HEK293 (cell line): ENCODE results near the gene PRC1.

Experiments used
- BCL11A ChIP-seq: fragments of 450-650 bp; formaldehyde crosslinking; IDR thresholded peaks from 2 replicates; pipeline ENCODE4 v1.5.1; 2016; ENCODE audit warnings: low read depth, missing biosample characterization, missing genetic modification characterization
- BCL11B ChIP-seq: fragments of 450-650 bp; formaldehyde crosslinking; IDR thresholded peaks from 2 replicates; pipeline ENCODE4 v1.5.1; 2016; ENCODE audit warnings: low read depth, missing biosample characterization, missing genetic modification characterization
- GLIS2 ChIP-seq: fragments of 450-650 bp; formaldehyde crosslinking; IDR thresholded peaks from 2 replicates; pipeline ENCODE4 v1.5.1; 2016; ENCODE audit warnings: missing biosample characterization, missing genetic modification characterization
- HOXA7 ChIP-seq: sonication (generic); formaldehyde crosslinking; IDR thresholded peaks from 2 replicates; pipeline ENCODE4 v1.8.1; 2022; ENCODE audit warnings: missing genetic modification reagents, borderline replicate concordance
- PRDM1 ChIP-seq: fragments of 450-650 bp; formaldehyde crosslinking; IDR thresholded peaks from 2 replicates; pipeline ENCODE4; 2016; ENCODE audit warnings: missing biosample characterization, missing genetic modification characterization
- SCRT2 ChIP-seq: fragments of 450-650 bp; formaldehyde crosslinking; IDR thresholded peaks from 2 replicates; pipeline ENCODE4 v1.5.1; 2016; ENCODE audit warnings: missing biosample characterization, missing genetic modification characterization
- SETDB1 ChIP-seq: IDR thresholded peaks from one replicate; pipeline ENCODE4 v1.6.1; 2017; ENCODE audit warnings: mild to moderate bottlenecking, low read length, moderate library complexity, mixed read lengths; ENCODE audit not compliant: insufficient read length
- SP2 ChIP-seq: fragments of 450-650 bp; formaldehyde crosslinking; IDR thresholded peaks from 2 replicates; pipeline ENCODE4 v1.5.1; 2016; ENCODE audit warnings: missing biosample characterization, missing genetic modification characterization
- TRIM28 ChIP-seq: IDR thresholded peaks from 2 replicates; pipeline ENCODE4 v1.6.1; 2011; ENCODE audit warnings: low read length, control low read depth, borderline replicate concordance
- ZBTB1 ChIP-seq: fragments of 450-650 bp; formaldehyde crosslinking; IDR thresholded peaks from 2 replicates; pipeline ENCODE4 v1.5.1; 2016; ENCODE audit warnings: missing biosample characterization, missing genetic modification characterization
- ZBTB48 ChIP-seq: fragments of 450-650 bp; formaldehyde crosslinking; IDR thresholded peaks from 2 replicates; pipeline ENCODE4 v1.5.1; 2016; ENCODE audit warnings: missing biosample characterization, missing genetic modification characterization
- ZBTB8A ChIP-seq: fragments of 450-650 bp; formaldehyde crosslinking; IDR thresholded peaks from 2 replicates; pipeline ENCODE4 v1.5.1; 2016; ENCODE audit warnings: missing biosample characterization, missing genetic modification characterization
- ZEB2 ChIP-seq: fragments of 450-650 bp; formaldehyde crosslinking; IDR thresholded peaks from 2 replicates; pipeline ENCODE4 v1.5.1; 2016; ENCODE audit warnings: missing biosample characterization, missing genetic modification characterization
- ZFP3 ChIP-seq: fragments of 450-650 bp; formaldehyde crosslinking; IDR thresholded peaks from 2 replicates; pipeline ENCODE4 v1.5.1; 2016; ENCODE audit warnings: low read depth, missing biosample characterization, missing genetic modification characterization
- ZNF10 ChIP-seq: fragments of 450-650 bp; formaldehyde crosslinking; IDR thresholded peaks from 2 replicates; pipeline ENCODE4 v1.5.1; 2017; ENCODE audit warnings: missing biosample characterization, missing genetic modification characterization
- ZNF112 ChIP-seq: fragments of 450-650 bp; formaldehyde crosslinking; IDR thresholded peaks from 2 replicates; pipeline ENCODE4 v1.5.0; 2017; ENCODE audit warnings: missing biosample characterization, missing genetic modification characterization
- ZNF132 ChIP-seq: fragments of 450-650 bp; formaldehyde crosslinking; IDR thresholded peaks from 2 replicates; pipeline ENCODE4 v1.5.1; 2017; ENCODE audit warnings: missing biosample characterization, missing genetic modification characterization, borderline replicate concordance
- ZNF138 ChIP-seq: fragments of 450-650 bp; formaldehyde crosslinking; IDR thresholded peaks from 2 replicates; pipeline ENCODE4 v1.5.1; 2016; ENCODE audit warnings: missing biosample characterization, missing genetic modification characterization, borderline replicate concordance
- ZNF146 ChIP-seq: fragments of 450-650 bp; formaldehyde crosslinking; IDR thresholded peaks from 2 replicates; pipeline ENCODE4 v1.5.1; 2016; ENCODE audit warnings: missing biosample characterization, missing genetic modification characterization
- ZNF175 ChIP-seq: fragments of 450-650 bp; formaldehyde crosslinking; IDR thresholded peaks from 2 replicates; pipeline ENCODE4 v1.5.1; 2016; ENCODE audit warnings: missing biosample characterization, missing genetic modification characterization
- ZNF211 ChIP-seq: fragments of 450-650 bp; formaldehyde crosslinking; IDR thresholded peaks from 2 replicates; pipeline ENCODE4 v1.5.1; 2016; ENCODE audit warnings: low read depth, missing biosample characterization, missing genetic modification characterization
- ZNF274 ChIP-seq, 2 experiments: fragments of 200-500 bp in 1 of 2; fragments of 450-650 bp in 1 of 2; sonication (Bioruptor generic) in 1 of 2; formaldehyde crosslinking in 1 of 2; IDR thresholded peaks; 2 replicates each; pipeline versions ENCODE4 v1.5.1 to v1.6.1; 2014 to 2016; ENCODE audit warnings: borderline replicate concordance in 1 of 2, inconsistent platforms in 1 of 2, low read length in 1 of 2, missing biosample characterization in 1 of 2, missing genetic modification characterization in 1 of 2
- ZNF335 ChIP-seq: fragments of 450-650 bp; formaldehyde crosslinking; conservative IDR thresholded peaks from 2 replicates; pipeline ENCODE4 v1.5.1; 2016; ENCODE audit warnings: missing biosample characterization, missing genetic modification characterization
- ZNF366 ChIP-seq: fragments of 450-650 bp; formaldehyde crosslinking; conservative IDR thresholded peaks from 2 replicates; pipeline ENCODE4 v1.5.1; 2016; ENCODE audit warnings: missing biosample characterization, missing genetic modification characterization
- ZNF426 ChIP-seq: fragments of 450-650 bp; formaldehyde crosslinking; IDR thresholded peaks from 2 replicates; pipeline ENCODE4 v1.5.1; 2017; ENCODE audit warnings: missing biosample characterization, missing genetic modification characterization, mild to moderate bottlenecking, inconsistent platforms, moderate library complexity
- ZNF473 ChIP-seq: fragments of 450-650 bp; formaldehyde crosslinking; IDR thresholded peaks from 2 replicates; pipeline ENCODE4 v1.5.1; 2017; ENCODE audit warnings: missing biosample characterization, missing genetic modification characterization
- ZNF510 ChIP-seq: fragments of 450-650 bp; formaldehyde crosslinking; IDR thresholded peaks from 2 replicates; pipeline ENCODE4 v1.5.1; 2018; ENCODE audit warnings: mild to moderate bottlenecking, missing genetic modification characterization, missing biosample characterization; ENCODE audit not compliant: insufficient replicate concordance
- ZNF555 ChIP-seq: fragments of 450-650 bp; formaldehyde crosslinking; conservative IDR thresholded peaks from 2 replicates; pipeline ENCODE4 v1.5.1; 2017; ENCODE audit warnings: missing biosample characterization, mild to moderate bottlenecking, missing genetic modification characterization, inconsistent platforms
- ZNF560 ChIP-seq: fragments of 450-650 bp; formaldehyde crosslinking; IDR thresholded peaks from 2 replicates; pipeline ENCODE4 v1.5.1; 2017; ENCODE audit warnings: missing biosample characterization, missing genetic modification characterization, borderline replicate concordance
- ZNF610 ChIP-seq: fragments of 450-650 bp; formaldehyde crosslinking; IDR thresholded peaks from 2 replicates; pipeline ENCODE4 v1.5.1; 2016; ENCODE audit warnings: missing biosample characterization, missing genetic modification characterization, borderline replicate concordance
- ZNF623 ChIP-seq: fragments of 450-650 bp; formaldehyde crosslinking; IDR thresholded peaks from 2 replicates; pipeline ENCODE4 v1.5.1; 2016; ENCODE audit warnings: missing biosample characterization, missing genetic modification characterization
- ZNF658 ChIP-seq: fragments of 450-650 bp; formaldehyde crosslinking; IDR thresholded peaks from 2 replicates; pipeline ENCODE4; 2016; ENCODE audit warnings: missing biosample characterization, missing genetic modification characterization
- ZNF776 ChIP-seq: fragments of 450-650 bp; formaldehyde crosslinking; IDR thresholded peaks from 2 replicates; pipeline ENCODE4 v1.5.0; 2017; ENCODE audit warnings: missing biosample characterization, missing genetic modification characterization, borderline replicate concordance
- ZNF785 ChIP-seq: fragments of 450-650 bp; formaldehyde crosslinking; IDR thresholded peaks from 2 replicates; pipeline ENCODE4 v1.5.1; 2016; ENCODE audit warnings: missing biosample characterization, missing genetic modification characterization
- TF ChIP-seq, protein P1 (sequence below): fragments of 450-650 bp; formaldehyde crosslinking; IDR thresholded peaks from 2 replicates; pipeline ENCODE4 v1.5.1; 2016; ENCODE audit warnings: missing biosample characterization, missing genetic modification characterization
- TF ChIP-seq, protein P2 (sequence below): fragments of 450-650 bp; formaldehyde crosslinking; IDR thresholded peaks from 2 replicates; pipeline ENCODE4 v1.5.1; 2016; ENCODE audit warnings: missing biosample characterization, missing genetic modification characterization
- TF ChIP-seq, protein P3 (sequence below): fragments of 450-650 bp; formaldehyde crosslinking; IDR thresholded peaks from 2 replicates; pipeline ENCODE4 v1.5.1; 2016; ENCODE audit warnings: missing biosample characterization, missing genetic modification characterization
- TF ChIP-seq, protein P4 (sequence below): fragments of 450-650 bp; formaldehyde crosslinking; IDR thresholded peaks from 2 replicates; pipeline ENCODE4 v1.5.1; 2016; ENCODE audit warnings: missing biosample characterization, missing genetic modification characterization, low read depth

The PRC1 gene

DNA sequence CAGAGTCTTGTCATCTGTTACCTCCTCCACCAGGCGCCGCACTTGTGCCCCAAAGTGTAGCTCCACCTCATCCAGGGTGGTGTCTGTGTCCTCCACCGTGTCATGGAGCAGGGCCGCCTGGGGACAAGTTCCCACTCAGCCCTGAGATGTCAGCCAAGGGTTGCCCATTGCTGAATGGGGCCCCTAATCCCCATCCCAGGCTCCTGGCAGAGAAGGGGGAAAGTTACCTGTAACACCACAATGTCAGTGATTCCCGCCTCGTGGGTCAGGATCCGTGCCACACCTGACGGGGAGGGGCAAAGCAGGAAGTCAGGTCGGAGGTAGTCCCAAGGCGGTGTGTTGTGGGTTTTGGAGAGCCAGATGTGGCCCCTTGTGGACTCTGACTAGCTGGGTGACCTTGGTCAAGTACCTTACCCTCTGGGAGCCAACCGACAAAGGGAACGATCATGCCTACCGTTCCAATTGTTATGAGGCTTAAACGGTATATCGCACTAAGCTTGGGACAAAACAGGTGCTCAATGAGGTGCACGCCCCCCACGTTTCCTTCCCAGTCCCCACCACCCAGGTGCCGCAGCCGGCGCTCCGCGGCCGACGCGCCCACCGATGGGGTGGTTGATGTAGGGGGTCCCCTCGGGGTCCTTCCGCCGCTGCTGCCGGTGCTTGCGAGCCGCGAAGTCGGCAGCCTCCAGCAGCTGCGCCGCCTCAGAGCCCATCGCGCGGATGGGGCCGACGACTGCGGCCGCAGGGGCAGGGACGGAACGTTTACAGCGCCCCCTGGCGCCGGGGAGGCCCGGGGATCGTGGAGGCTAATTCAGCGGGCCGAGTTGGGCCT, 62.3 kb downstream of the PRC1 start, which contains the start of gene HDDC3 (continued):
- no peak for TF ChIP-seq ZNF623
- TF ChIP-seq ZNF146 (tag by site-specific recombination), result no peak; the same call in 1 of the 2 replicates
- TF ChIP-seq BCL11A (tag by site-specific recombination), result no peak
- no peak for TF ChIP-seq ZNF112 (tag by site-specific recombination)
- no peak for TF ChIP-seq ZNF510 (tag by site-specific recombination)
- TF ChIP-seq, protein P1, sequence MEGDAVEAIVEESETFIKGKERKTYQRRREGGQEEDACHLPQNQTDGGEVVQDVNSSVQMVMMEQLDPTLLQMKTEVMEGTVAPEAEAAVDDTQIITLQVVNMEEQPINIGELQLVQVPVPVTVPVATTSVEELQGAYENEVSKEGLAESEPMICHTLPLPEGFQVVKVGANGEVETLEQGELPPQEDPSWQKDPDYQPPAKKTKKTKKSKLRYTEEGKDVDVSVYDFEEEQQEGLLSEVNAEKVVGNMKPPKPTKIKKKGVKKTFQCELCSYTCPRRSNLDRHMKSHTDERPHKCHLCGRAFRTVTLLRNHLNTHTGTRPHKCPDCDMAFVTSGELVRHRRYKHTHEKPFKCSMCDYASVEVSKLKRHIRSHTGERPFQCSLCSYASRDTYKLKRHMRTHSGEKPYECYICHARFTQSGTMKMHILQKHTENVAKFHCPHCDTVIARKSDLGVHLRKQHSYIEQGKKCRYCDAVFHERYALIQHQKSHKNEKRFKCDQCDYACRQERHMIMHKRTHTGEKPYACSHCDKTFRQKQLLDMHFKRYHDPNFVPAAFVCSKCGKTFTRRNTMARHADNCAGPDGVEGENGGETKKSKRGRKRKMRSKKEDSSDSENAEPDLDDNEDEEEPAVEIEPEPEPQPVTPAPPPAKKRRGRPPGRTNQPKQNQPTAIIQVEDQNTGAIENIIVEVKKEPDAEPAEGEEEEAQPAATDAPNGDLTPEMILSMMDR (tag by site-specific recombination), result peak; percentile 96
- no peak for TF ChIP-seq ZNF560 (tag by site-specific recombination)
- peak; percentile 63 for TF ChIP-seq SP2 (tag by site-specific recombination)
- TF ChIP-seq ZNF335 (tag by site-specific recombination), result peak; percentile 97
- TF ChIP-seq ZNF426 (tag by site-specific recombination), result no peak
- TF ChIP-seq, protein P2, sequence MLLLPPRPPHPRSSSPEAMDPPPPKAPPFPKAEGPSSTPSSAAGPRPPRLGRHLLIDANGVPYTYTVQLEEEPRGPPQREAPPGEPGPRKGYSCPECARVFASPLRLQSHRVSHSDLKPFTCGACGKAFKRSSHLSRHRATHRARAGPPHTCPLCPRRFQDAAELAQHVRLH, result peak; percentile 52; the same call in 1 of the 2 replicates
- TF ChIP-seq ZNF138 (tag by site-specific recombination), result no peak
- no peak for TF ChIP-seq ZBTB1 (tag by site-specific recombination)
- TF ChIP-seq, protein P3, sequence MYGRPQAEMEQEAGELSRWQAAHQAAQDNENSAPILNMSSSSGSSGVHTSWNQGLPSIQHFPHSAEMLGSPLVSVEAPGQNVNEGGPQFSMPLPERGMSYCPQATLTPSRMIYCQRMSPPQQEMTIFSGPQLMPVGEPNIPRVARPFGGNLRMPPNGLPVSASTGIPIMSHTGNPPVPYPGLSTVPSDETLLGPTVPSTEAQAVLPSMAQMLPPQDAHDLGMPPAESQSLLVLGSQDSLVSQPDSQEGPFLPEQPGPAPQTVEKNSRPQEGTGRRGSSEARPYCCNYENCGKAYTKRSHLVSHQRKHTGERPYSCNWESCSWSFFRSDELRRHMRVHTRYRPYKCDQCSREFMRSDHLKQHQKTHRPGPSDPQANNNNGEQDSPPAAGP (tag by site-specific recombination), result peak; percentile 50
- no peak for TF ChIP-seq ZNF175 (tag by site-specific recombination)
- no peak for TF ChIP-seq ZNF610
- no peak for TF ChIP-seq ZNF658 (tag by site-specific recombination)
- TF ChIP-seq ZNF555 (tag by site-specific recombination), result no peak
- peak; percentile 81 for TF ChIP-seq ZBTB48 (tag by site-specific recombination)
- no peak for TF ChIP-seq ZFP3
- TF ChIP-seq ZEB2 (tag by site-specific recombination), result peak; percentile 87
- TF ChIP-seq HOXA7 (CRISPR knock-in tag), result no peak
- no peak for TF ChIP-seq ZNF776 (tag by site-specific recombination)
- TF ChIP-seq ZNF10 (tag by site-specific recombination), result peak; percentile 76
- TF ChIP-seq ZBTB8A, result peak; percentile 68
- TF ChIP-seq BCL11B (tag by site-specific recombination), result no peak
- TF ChIP-seq ZNF366 (tag by site-specific recombination), result no peak
- TF ChIP-seq, protein P4, sequence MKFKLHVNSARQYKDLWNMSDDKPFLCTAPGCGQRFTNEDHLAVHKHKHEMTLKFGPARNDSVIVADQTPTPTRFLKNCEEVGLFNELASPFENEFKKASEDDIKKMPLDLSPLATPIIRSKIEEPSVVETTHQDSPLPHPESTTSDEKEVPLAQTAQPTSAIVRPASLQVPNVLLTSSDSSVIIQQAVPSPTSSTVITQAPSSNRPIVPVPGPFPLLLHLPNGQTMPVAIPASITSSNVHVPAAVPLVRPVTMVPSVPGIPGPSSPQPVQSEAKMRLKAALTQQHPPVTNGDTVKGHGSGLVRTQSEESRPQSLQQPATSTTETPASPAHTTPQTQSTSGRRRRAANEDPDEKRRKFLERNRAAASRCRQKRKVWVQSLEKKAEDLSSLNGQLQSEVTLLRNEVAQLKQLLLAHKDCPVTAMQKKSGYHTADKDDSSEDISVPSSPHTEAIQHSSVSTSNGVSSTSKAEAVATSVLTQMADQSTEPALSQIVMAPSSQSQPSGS (tag by site-specific recombination), result no peak
- peak; percentile 80 for TF ChIP-seq SCRT2
- no peak for TF ChIP-seq ZNF473 (tag by site-specific recombination)
- TF ChIP-seq GLIS2 (tag by site-specific recombination), result peak; percentile 95
- TF ChIP-seq ZNF211, result no peak
- TF ChIP-seq PRDM1 (tag by site-specific recombination), result no peak
- TF ChIP-seq ZNF274 (IDR thresholded peaks at IDR 0.05; ENCODE audit: low read length), result no peak
- no peak for TF ChIP-seq ZNF274 (tag by site-specific recombination; IDR thresholded peaks at IDR 0.05; ENCODE audit: borderline replicate concordance)
- TF ChIP-seq ZNF132 (tag by site-specific recombination), result no peak
- no peak for TF ChIP-seq ZNF785 (tag by site-specific recombination)
- no peak for TF ChIP-seq SETDB1
- TF ChIP-seq TRIM28, result peak; percentile 42; the same call in 1 of the 2 replicates
